Hematopoietic multipotent progenitor cell (in vitro differentiated cells): ENCODE measurements around the gene PTPRZ1. TPM values are rescaled to one million over a fixed set of nuclear protein-coding genes. Genes with fewer than 3 reads are reported as not detected.
A peak's percentile ranks its signal among the peaks of the same experiment; 100 is the strongest.

Experiments
- DNase-seq, 3 donors: peaks; one replicate each; pipeline ENCODE4 v3.0.0-alpha.2; 2011 to 2015; ENCODE audit warnings: low read depth in 2 of 3, low spot score in 2 of 3
- total RNA-seq: library from RNA; depleted of rRNA; stranded (reverse); fragments of >200 nt; gene quantifications from one replicate; pipeline ENCODE4 v1.2.3, GENCODE V29; 2012

The PTPRZ1 gene
- total RNA-seq, 1 donor = not detected

DNA sequence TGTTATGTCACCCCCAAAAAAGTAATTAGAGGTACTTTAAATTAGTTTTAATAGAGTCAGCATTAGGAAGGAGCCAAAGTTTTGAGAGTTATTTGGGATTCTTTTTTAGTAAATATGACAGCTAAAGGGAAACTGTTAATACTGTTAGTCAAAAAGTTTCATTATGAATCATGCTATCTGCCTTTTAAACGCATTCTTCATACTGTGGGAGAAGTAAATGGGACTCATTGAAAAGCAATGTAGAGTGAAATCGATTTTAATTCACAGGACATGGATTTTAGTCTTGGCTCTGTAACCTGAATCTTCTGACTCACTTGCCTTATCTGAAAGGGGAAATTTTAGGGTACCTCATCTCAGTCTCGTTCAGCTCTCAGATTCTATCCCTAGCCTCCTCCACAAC, 165.9 kb downstream of the PTPRZ1 start:
- DNase-seq = no peak

DNA sequence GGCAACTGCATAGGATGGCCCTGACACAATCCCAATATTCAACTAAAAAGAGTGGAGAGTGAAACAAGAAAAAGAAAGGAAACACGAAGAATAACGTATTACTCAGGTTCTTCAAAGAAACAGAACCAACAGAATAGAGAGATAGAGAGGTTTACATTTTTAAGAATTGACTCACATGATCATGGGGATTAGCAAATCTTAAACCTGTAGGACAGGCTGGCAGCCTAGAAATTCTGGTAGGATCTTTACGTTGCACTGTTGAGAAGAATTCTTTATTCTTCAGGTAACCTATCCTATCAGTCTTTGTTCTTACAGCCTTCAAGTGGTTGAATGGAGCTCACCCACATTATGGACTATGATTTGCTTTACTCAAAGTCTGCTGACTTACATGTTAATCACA, 167.2 kb downstream of the PTPRZ1 start:
- DNase-seq = no peak

DNA sequence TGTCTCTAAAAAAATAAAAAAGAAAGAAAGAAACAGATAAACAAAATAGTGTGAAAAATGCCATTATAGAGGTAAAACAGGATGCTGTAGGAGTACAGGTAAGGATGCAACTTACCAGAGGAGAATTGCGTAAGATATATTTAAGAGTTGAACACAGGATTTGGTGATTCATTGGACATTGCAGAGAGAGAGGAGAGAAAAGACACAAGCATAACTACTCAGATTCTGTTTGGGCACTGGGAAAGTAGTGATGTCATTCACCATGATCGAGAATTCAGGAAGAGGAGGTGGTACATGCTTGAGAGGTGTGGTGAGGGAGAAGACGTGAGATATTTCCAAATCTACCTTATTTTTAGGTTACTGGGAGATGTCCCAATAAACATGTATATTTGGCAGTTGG, 173.4 kb downstream of the PTPRZ1 start:
- DNase-seq = no peak

DNA sequence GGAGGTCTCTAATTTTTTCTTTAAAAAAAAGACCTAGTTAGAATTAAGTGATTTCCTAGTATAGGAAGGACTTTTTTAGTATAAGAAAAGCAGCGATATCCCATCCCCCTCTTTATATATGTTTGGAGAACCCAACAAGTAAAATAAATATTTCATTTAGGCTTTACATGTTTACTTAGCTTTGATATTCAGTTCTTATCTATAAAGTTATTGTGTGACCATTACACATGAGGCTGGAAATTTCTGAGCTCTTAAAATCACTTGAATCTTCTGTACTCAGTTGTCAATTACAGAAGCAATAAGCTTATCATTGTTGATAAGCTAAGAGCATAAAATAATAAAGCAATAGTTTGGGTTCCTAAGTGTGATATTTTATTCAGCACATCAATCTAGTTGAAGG, 181.4 kb downstream of the PTPRZ1 start:
- no peak for DNase-seq

DNA sequence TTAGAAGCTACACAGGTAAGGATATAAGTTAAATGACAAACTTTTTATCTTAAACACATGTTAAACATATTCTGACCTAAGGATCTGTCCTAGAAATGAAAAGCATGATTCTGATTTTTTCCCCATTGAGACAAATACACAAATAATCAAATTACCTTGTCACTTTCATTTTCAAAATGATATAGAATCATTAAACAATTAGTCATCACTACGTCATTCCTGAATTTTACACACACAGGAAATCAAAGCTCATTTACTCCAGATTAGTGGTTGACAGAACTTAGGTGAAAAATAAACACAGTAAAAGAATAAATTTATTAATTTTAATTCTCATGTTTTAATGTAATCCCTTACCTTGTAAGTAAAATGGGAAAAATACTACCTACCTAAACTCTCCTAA, 182.1 kb downstream of the PTPRZ1 start:
- DNase-seq = no peak

DNA sequence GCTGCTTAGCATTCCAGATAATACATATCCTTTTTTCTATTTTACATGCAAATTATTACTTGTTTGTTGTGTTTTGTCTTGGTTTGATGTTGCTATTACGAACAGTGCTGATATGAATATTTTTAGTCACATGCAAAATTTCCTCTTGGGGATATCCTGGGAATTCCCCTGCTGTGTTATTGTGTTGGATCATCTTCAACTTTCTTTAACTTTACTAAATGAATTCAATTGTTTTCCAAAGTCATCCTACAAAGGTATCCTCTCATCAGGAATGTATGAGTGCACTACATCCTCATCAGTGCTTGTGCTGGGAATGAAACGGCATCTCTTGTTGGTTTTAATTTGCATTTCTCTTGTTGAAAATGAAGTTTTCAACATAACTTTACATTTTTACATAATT, 184.0 kb downstream of the PTPRZ1 start:
- DNase-seq = no peak

DNA sequence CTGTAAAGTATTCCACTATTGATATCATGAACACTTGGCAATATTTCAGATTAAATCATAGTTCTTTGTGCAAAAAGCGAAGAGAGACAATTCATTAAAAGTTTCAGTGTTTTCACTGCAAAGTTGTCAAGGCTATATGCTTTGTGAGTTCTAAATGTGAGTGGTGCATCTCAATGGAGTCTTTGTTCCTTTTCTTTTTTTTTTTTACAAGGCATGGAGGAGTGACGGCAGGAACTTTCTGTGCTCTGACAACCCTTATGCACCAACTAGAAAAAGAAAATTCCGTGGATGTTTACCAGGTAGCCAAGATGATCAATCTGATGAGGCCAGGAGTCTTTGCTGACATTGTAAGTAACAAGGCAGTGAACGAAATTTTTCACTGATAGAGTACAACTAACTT, 186.6 kb downstream of the PTPRZ1 start:
- no peak for DNase-seq

DNA sequence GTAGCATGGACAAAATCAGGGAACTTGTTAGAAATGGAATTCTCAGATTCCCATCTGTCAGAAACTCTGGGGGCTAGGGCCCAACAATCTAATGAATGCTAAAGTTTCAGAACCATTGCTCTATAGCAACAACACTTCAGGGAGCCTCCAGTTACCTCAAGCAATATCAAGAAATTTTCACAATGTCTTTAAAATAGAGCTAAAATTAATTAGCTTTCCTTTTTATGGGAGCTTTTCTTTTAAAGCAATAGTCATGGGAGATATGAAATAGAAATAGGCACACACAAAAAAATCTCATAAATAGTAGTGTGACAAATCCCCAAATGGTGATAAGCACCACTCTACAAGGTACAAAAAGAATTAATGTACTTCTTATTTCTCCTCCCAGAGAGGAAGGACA, 190.2 kb downstream of the PTPRZ1 start:
- DNase-seq = no peak

DNA sequence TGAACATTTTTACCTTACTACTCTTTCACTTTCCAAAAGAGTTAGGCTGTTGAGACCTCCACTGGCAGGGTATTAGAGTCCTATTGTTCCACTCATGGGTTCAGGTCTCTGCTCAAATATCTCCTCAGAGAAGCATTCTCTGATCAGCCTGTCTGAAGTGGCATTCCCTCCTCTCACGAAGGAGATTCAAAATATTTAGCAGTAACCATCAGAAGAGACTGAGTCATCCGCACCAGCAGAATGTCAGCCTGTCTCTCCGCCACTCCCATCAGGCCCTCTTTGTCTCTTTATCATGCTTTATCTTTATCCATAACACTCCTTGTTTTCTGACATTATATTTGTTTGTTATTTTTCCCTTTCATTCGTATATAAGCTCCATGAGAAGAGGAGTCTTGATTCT, 192.0 kb downstream of the PTPRZ1 start:
- DNase-seq = no peak

DNA sequence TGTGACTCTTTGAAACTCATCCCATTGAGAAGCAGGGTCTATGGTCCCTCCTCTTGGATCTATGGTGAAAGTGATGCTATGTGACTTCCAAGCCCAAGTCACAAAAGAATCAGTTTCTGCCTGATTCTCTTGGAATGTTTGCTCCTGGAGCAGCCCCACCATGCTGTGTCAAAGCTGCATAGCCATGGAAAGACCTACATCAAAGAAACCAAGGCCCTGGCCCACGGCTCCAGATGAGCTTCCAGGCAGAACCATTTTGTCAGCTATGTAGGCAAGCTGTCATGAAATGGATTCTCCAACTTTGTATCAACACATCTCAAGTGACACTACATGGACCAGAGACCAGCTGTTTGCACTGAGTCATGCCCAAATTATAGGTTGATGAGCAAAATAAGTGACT, 194.1 kb downstream of the PTPRZ1 start:
- no peak for DNase-seq

DNA sequence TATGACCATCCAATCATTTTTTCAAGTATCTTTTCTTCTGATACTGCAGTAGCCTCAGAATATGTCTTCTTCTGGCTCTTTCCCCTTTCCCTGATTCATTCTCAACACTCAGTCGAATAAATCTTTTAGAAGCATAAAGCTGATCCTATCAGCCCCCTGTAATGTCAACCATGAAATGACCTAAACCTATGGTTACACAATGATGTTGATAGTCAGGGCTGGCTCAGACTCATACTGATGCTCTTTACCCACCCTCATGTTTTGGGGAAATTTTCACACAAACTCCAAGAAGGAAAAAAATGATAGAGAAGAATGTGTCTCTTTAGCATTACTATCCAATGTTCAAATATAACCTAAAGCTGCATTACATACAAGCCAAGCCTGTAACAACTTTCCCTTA, 195.1 kb downstream of the PTPRZ1 start:
- DNase-seq = no peak

DNA sequence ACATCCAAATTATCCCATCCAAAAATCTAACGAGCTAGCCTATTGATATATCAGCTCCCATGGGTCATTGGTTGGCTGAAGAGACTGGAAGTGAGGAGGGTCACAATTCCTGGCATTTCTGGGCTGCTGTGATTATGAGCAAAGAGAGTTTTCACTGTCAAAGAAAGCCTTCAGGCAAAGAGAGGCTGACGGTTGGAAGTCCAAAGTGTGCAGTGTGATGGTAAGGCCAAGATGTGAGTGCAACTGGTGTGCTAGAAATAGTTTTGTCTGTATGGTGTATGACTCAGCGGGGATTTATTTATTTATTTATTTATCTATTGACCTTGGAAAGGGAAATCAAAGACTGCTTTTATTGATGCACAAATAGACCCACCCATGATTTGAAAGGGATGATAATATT, 196.0 kb downstream of the PTPRZ1 start:
- no peak for DNase-seq

DNA sequence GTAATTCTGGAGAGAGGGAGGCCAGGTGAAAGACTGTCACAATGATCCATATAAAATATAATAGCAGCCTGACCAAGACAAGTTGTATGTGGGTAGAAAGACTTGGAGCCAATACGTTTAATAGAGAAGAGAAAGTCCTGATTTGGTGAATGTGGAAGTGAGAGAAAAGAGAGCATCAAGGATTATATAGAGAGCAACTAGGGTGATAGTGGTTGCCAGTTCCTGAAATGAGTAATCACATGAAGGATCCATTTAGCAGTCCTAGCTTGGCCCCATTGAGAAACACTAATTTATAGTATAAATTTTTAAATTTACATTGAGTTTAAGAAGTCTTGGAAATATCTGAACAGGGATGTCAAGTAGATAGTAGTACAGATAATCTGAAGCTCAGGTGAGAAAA, 197.1 kb downstream of the PTPRZ1 start:
- no peak for DNase-seq

DNA sequence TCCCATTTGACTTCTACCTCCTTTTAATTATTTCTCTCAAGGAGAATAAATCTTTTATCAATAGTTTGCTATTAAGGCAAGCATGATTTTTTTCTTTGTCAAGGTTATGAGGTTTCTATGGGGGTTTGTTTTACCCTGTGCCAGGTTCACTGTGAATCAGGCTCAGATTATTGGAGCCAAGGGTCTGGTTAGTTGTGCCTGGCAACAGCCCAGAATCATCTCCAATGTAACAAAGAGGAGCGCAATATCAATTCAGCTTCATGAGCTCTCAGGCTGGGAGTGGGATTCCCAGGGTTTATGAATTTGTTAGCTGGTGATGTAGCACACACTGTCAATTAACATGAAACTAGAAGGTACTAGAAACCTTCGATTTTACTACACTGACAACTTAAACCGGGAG, 197.9 kb downstream of the PTPRZ1 start:
- no peak for DNase-seq

DNA sequence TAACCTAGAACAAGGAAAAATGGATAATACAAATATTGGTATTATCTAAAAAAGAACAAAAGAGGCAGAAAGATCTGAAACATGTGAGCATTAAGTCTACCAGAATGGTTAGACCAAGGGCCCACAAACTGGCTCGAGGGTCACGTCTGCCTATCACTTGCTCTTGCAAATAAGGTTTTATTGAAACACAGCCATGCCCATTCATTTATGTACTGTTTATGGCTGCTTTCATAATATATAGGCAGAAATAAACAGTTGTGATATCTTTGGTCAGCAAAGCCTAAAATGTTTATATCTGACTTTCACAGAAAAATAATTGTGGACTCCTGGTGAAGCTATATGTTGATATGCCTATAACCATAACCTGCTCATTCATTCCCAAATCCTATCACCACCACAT, 199.3 kb downstream of the PTPRZ1 start:
- no peak for DNase-seq

DNA sequence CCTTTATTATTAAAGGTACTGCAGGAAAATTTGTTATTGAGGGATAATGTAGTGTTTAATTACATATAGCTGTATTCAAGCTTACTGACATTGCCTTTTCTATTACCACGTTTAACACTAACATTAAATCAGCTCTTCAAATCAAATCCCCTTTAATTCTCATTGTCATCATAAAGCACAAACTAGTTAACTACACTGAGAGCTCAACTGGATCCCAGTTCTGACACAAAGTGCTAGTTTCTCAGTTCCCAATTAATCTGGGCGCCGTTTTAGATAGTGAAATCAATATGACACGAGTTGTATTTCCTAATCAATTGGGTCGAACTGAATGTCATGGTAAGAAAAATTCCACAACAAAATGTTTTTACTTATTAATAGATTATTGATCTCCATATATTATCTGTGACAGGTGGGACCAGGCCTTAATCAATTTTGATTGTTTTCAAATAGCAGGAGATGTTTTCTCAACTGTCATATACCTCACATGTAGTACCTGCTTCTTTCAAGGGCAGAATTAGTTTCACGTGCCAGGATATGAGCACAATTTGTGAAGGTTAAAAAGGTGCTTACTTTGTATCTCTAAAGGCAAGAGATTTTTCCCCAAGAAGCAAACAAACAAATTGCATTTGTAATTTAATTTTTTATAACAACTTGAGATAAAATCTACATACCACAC, 200.1 kb downstream of the PTPRZ1 start:
- no peak for DNase-seq

DNA sequence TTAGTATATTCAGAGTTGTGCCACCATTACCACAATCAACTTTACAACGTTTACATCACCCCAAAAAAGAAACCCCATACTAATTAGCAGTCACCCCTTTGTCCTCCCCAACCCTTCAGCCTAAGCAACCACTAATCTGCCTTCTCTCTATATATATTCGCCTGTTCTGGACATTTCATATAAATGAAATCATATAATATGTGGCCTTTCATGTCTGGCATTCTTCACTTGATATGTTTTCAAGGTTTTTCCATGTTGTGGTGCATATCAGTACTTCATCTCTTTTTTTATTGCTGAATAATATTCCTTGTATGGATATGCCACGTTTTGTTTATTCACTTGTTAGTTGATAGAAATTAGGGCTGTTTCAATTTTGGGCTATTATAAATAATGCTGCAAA, 200.7 kb downstream of the PTPRZ1 start:
- DNase-seq = no peak

DNA sequence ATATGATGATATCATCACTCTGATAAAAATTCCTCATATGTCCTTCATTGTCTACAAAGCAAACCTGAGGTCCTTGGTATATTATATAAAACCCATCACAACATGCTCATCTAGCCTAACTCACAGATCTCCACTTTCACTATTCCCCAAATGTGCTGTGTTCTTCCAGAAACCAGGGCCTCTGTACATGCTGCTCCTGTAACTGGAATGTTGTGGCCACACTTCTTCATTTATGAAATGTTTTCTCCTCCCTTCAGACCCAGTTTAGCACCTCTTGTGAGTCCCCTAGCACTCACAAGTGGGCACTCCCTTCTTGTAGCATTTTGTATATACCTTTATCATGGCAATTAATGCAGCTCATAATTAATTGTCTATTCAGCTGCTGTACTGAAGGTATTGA, 209.2 kb downstream of the PTPRZ1 start:
- no peak for DNase-seq

DNA sequence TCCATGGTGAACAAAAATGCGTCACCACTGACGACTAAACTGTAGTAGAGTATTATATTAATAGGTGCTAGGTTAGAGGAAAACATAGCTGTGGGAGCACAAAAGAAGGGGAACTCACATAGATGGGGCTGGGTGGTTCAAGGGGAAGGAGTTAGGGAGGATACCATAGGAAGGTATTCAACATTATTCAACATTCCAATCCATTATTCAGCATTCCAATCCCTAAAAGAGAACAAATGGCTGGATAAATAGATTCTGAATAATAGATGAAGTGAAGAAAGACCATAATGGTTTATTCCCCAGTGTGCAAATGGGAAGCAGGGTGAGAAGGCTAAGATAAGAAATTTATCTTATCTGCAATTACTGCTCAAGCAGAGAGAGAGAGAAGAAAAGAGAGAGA, 209.7 kb downstream of the PTPRZ1 start:
- no peak for DNase-seq

DNA sequence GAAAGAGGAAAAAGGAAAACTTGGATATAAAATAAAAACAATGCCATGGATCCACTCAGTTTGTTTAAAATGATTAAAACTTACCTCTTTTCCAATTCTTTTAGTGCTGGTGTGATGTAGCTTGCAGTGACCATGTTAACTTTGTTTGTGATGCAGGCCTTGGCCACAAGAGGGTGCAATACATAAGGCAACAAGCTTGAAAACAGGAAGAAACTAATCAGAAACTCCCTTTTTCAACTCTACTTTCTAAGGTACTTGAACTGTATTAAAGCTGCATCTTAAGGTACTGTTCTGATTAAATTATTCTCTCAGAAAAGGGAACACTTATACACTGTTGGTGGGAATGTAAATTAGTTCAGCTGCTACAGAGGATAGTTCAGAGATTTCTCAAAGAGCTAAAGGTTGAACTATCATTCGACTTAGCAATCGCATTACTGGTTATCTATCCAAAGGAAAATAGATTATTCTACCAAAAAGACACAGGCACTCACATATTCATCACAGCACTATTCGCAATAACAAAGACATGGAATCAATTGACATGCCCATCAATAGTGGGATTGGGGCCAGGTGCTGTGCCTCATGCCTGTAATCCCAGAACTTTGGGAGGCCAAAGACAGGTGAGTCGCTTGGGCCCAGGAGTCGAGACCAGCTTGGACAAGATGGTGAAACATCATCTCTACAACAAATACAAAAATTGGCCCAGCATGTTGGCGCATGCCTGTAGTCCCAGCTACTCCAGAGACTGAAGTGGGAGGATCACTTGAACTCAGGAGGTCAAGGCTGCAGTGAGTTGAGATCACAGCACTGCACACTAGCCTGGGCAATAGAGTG, 220.2 kb downstream of the PTPRZ1 start:
- peak; percentile 3 to 90 (median 70) for DNase-seq

DNA sequence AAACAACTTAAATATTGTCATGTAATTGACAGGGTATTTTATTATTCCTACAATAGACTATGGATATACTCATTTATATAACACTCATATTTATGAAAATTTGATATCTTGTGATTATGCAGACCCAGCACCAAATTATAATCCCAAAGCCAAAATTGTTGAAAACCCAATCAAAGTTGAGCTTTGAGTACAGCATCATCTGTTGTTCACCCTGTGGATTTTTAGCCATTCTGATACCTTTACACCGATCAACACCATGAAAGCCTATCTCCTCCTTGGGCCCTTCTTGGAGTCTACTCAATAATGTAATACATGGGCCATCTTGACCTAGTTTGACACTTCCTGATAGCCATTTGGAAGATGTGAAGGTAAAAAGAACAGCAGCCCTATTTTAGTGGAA, 221.6 kb downstream of the PTPRZ1 start:
- no peak for DNase-seq

DNA sequence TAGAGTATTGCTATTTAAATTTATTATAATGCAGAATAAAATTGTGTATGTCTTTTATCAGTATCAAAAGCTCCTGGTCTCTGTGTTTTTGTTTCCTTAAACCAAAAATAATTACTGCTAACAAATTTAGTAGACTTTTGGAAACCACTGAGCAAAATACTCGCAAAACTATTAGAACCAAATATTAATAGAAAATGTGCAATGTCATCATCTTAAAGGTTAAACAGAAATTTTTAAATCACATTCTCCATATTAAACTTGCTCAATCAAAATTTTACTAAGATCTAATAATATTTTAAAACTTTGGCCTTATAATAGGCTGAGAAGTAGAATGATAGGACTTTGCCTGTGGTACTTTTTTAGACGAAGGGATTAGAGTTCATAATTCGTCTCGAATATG, 222.7 kb downstream of the PTPRZ1 start:
- no peak for DNase-seq

DNA sequence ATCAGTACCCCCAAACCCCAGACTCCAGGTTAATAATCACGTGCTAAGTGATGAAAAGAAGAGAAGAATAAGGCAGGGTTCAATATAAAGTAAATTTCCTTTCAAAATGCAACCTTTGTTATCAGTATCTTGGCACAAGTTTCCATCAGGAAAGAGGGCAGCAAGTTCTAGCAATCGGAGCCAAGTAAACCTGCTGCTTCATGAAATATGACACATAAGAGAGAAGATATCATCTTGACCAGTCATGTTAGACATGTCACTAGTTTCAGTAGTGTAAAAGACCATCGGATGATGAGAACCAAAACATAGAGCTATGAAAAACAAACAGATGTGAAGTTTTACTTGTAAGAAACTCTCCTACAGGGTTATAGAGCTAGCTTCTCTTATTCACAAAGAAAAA, 227.1 kb downstream of the PTPRZ1 start:
- no peak for DNase-seq
